AG10803 (cell line): ENCODE measurements around the gene IGFBP4.

ENCODE experiments used
- DNase-seq: peaks from one replicate; pipeline ENCODE4 v3.0.0; 2010; ENCODE audit warnings: low read depth
- H3K4me3 ChIP-seq: 2 replicates; pipeline ENCODE4 v1.5.1; 2011; ENCODE audit warnings: mild to moderate bottlenecking, low read length, control low read depth
- CTCF ChIP-seq: conservative IDR thresholded peaks from 2 replicates; pipeline ENCODE4 v1.5.1; 2011; ENCODE audit warnings: mild to moderate bottlenecking, low read length, control low read depth, inconsistent platforms

Gene IGFBP4

DNA sequence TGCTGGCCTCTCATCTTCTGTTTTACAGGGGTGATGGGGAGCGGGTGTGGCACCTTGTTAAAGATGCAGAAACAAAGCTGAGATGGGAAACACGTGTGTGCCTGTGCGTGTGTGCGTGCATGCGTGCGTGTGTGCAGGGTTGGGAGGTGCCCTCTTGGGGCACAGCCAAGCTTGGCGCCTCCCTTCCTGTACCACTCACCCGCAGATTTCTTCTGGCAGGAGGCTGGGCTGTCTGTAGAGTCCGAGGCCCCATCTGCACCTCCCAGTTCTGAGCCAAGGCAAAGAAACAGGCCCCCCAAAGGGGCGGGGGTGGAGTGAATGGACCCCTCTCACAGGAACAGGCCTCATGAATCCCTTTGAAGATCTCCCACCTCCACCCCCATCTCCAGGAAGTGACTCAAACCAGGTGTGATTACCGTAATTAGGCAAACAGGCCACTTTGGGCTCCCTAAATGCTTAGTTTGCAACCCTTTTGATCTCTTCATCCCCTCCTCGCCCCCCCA, 37.3 kb downstream of the IGFBP4 start:
- no peak overlapping the region for H3K4me3 ChIP-seq
- DNase-seq: peak; percentile 78
- no peak for TF ChIP-seq CTCF

DNA sequence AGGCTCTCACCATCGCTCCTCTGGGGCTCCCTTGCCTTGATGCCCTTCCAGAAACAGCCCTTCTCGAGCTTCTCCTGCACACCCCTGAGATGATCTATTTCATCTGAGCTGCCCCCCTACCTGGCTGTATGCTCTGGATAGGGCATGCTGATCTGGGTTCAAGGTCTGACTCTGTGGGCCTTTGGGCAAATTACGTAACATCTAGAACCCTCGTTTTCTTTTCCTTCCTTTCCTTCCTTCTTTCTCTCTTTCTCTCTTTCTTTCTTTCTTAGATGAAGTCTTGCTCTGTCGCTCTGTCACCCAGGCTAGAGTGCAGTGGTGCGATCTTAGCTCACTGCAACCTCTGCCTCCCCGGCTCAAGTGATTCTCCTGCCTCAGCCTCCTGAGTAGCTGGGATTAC, 37.9 kb downstream of the IGFBP4 start:
- no peak for DNase-seq
- no peak overlapping the region for H3K4me3 ChIP-seq
- TF ChIP-seq CTCF: no peak

- DNase-seq: no peak
- no peak for TF ChIP-seq CTCF
- no peak overlapping the region for H3K4me3 ChIP-seq
Observed at GRCh38 chr17:40482722-40483121, 39.5 kb downstream of the IGFBP4 start.

DNA sequence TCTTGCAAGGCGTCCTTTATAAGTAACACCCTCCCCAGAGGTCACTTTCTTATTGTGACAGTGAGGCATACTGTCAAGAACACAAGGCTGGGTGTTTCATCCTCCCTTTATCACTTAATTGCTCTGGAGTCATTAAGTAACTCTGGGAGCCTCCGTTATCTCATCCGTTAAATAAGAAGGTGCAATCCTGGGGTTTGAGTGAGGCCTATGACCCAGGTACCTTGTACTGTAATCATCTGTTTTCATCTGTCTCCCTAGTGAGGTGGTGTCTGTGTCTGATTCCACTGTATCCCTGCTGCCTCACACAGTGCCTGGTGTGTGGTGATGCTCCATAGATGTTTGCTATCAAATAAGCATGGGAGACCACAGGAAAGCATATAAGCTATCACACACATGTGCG, 40.4 kb downstream of the IGFBP4 start:
- no peak overlapping the region for H3K4me3 ChIP-seq
- TF ChIP-seq CTCF: no peak
- no peak for DNase-seq

DNA sequence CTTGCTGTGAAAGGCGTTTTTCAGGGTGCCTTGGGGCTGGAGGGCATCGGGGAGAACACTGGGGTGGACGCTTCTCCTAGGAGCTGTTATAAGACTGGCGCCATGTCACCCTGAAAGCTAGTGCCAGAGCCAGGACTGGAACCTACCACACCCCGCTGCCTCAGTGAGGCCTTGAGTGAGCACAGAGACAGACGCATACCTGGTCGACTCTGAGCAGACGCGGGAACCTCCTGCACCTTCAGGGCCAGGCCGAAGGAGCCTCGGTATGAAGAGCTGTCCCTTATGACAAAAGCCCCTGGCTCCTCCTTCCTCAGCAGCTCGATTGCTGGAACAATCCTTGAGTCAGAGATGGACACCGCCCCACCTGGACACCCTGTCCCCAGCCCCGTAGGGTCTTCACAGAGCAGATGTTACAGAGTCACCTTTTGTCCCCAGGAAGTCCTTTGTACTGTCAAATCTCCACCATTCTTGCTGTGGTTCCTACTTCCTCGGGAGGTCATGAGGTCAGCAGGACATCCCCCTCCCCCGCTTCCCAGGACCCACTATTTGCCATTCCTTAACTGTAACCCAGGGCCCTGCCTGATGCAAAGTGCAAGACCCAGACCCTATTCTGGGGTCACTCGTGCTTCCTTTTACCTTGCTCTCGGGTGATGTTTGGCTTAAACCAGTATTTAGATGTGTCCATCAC, 41.2 kb downstream of the IGFBP4 start:
- no peak for TF ChIP-seq CTCF
- no peak overlapping the region for H3K4me3 ChIP-seq
- DNase-seq: no peak

DNA sequence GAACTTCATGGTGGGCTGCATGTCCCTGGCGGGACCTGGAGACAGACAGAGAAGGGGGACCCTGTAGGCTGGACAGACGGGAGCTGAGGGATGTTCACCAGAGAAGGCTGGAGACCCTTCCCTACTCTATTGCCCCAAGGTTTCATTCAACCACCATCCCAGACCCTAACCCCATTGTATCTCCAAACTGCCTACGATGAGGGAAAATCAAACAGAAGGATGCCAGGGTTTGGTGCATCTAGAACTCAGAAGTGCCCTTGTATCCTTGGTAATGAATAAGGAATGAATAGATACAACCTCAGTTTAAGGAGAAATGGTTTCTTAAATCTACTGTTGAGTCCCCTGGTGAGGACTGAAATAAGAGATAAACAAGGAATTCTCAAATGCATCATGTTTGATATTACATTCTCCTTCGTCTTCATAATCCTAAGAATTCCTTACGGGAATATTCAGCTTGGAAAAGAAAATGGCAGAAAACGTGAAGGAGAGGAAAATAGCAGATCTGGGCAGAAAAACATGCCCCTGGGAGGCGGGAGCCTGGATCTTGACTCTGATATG, 41.8 kb downstream of the IGFBP4 start:
- no peak overlapping the region for H3K4me3 ChIP-seq
- DNase-seq: no peak
- no peak for TF ChIP-seq CTCF

- TF ChIP-seq CTCF: no peak
Observed at GRCh38 chr17:40485851-40486521, 42.7 kb downstream of the IGFBP4 start.

More at GRCh38 chr17:40485851-40486521, 42.7 kb downstream of the IGFBP4 start:
- peak overlapping the region; percentile 45 for H3K4me3 ChIP-seq
- peak; percentile 98 for DNase-seq
